ENCODE results near the gene FNTB. TPM values are rescaled to one million over a fixed set of nuclear protein-coding genes. Genes with fewer than 3 reads are reported as not detected.
A peak's percentile ranks its signal among the peaks of the same experiment; 100 is the strongest.

Gene FNTB
- total RNA-seq, 1 experiment from 2014 or later = 20.7 TPM

GRCh38 chr14:64939817-64940190, 46.9 kb upstream of the FNTB start:
- Mint-ChIP-seq H3K9me3 (no peaks in the 10 kb centered on the region), H3K4me1 (peaks cover 24% of the 10 kb centered on the region in 2 experiments), H3K27me3 (ENCODE audit: low read depth) (no peaks in the 10 kb centered on the region), H3K36me3 (ENCODE audit: insufficient read depth in 1 of 3, low read depth in 3 of 3) (peaks cover 0 to 8% (median 3%) of the 10 kb centered on the region in 3 experiments), H3K27ac (peak overlapping the region in 1 of 3 experiments; percentile 1; a peak in 1 of 7 replicates), H3K4me3 (no peak overlapping the region)
- no peak overlapping the region for H3K18ac ChIP-seq (ENCODE audit: insufficient read length, low read depth, low read length)
- H3K23me2 ChIP-seq (ENCODE audit: insufficient read length, low read depth, low read length, poor library complexity, severe bottlenecking) = no peaks in the 10 kb centered on the region
- H4K5ac ChIP-seq (ENCODE audit: insufficient read length, low read depth, low read length) = no peak overlapping the region
- H3K79me2 ChIP-seq (ENCODE audit: insufficient read depth, low read length) = no peaks in the 10 kb centered on the region
- H2BK120ac ChIP-seq (ENCODE audit: low read depth, low read length, poor library complexity, severe bottlenecking) = no peak overlapping the region
- H2AFZ ChIP-seq (ENCODE audit: low read length) = no peak overlapping the region
- H4K8ac ChIP-seq (replicated peaks; ENCODE audit: insufficient read length, low read depth, low read length) = no peak overlapping the region
- H3K14ac ChIP-seq (ENCODE audit: insufficient read depth, low read length) = no peak overlapping the region
- no peaks in the 10 kb centered on the region for H4K20me1 ChIP-seq (ENCODE audit: control insufficient read depth, insufficient read depth, insufficient read length)
- no peak overlapping the region for H3K9ac ChIP-seq (ENCODE audit: extremely low read depth, insufficient read length, low read length)
- H3K4me1 ChIP-seq (ENCODE audit: insufficient read depth, low read length) = peaks cover 2% of the 10 kb centered on the region; the same call in 1 of the 2 replicates
- H3K9me3 ChIP-seq (ENCODE audit: control insufficient read depth, low read depth, low read length) = no peaks in the 10 kb centered on the region
- H2BK15ac ChIP-seq (ENCODE audit: low read depth, low read length) = no peak overlapping the region
- no peak overlapping the region for H3K56ac ChIP-seq (ENCODE audit: insufficient read length, low read depth, low read length)
- TF ChIP-seq CTCF (conservative IDR thresholded peaks at IDR 0.05) = no peak
- H3K4me2 ChIP-seq (ENCODE audit: insufficient read depth, insufficient read length, low read length) = no peak overlapping the region
- H3K4ac ChIP-seq (ENCODE audit: low read depth, low read length) = no peak overlapping the region
- no peak overlapping the region for H3K27ac ChIP-seq (ENCODE audit: insufficient read length, low read depth, low read length)
- no CpG with 5 or more reads among the region's 3 CpGs for WGBS (ENCODE audit: extremely low coverage, insufficient read length, low lambda C conversion rate)
- no peak overlapping the region for H2BK20ac ChIP-seq (ENCODE audit: low read depth, low read length, poor library complexity, severe bottlenecking)
- H2AK5ac ChIP-seq (ENCODE audit: insufficient read length, low read length) = no peak overlapping the region
- no peak for DNase-seq
- no peak overlapping the region for H4K91ac ChIP-seq (ENCODE audit: insufficient read length, low read depth, low read length)
- no peak overlapping the region for H2BK5ac ChIP-seq (ENCODE audit: insufficient read length, low read length)
- H3K79me1 ChIP-seq (ENCODE audit: insufficient read depth, low read depth, low read length, poor library complexity, severe bottlenecking) = no peaks in the 10 kb centered on the region
- no peak overlapping the region for H2BK12ac ChIP-seq (ENCODE audit: insufficient read length, low read depth, low read length)
- no peak overlapping the region for H3K23ac ChIP-seq (ENCODE audit: insufficient read length, low read depth, low read length)
- no peak overlapping the region for H3T11ph ChIP-seq (ENCODE audit: low read length)
- H3K27me3 ChIP-seq (ENCODE audit: insufficient read depth, low read length) = no peaks in the 10 kb centered on the region

Measured in H9 (cell line).